ENCODE results near the gene DAND5.
"Not testable (repeated sequence)": the region's sequence is repeated elsewhere in the genome, so short reads cannot be mapped to it uniquely, and the experiment has no call there.

DAND5 gene

DNA sequence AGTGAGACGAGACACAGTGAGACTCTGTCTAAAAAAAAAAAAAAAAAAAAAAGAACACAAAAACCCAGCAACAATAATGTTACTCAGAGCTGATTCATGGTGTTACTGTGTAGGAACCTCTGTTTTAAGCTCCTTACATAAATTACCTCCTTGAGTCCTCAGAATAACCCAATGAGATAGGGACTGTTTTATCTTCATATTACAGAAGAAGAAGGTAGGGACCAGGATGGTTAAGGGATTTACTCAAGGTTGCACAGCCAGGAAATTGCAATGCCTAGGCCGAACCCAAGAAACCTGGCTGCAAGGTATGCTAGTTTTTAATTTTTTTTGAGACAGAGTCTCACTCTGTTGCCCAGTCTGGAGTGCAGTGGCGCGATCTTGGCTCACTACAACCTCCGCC is 1.5 kb upstream of the DAND5 start:
- DNase-seq (ENCODE audit: low read depth), result no peak

DNA sequence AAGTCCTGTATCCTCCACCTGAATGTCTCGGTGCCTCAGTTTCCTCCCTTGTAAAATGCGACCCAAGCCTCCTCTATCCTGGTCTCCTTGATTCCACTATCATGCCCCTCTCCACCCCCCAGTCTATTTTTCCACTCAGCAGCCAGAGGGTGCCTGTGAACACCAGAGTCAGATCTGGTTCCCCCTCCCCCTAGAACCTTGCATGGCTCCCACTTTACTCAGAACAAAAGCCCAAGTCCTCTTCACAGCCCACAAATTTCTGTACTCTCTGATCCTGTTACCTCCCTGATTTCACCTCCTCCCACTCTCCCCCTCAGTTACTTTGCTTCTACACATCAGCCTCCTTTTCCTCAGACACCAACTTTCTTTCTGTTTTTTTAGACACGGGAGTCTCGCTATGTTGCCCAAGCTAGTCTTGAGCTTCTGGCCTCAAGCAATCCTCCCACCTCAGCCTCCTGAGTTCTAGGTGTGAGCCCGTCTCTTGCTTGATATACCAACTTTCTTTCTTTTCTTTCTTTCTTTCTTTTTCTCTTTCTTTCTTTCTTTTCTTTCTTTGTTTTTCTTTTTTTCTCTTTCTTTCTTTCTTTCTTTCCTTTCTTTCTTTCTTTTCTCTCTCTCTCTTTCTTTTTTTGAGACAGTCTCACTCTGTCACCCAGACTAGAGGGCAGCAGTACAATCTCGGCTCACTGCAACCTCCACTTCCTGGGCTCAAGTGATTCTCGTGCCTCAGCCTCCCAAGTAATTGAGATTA is 869 bp downstream of the DAND5 start:
- no peak for DNase-seq (ENCODE audit: low read depth)

DNA sequence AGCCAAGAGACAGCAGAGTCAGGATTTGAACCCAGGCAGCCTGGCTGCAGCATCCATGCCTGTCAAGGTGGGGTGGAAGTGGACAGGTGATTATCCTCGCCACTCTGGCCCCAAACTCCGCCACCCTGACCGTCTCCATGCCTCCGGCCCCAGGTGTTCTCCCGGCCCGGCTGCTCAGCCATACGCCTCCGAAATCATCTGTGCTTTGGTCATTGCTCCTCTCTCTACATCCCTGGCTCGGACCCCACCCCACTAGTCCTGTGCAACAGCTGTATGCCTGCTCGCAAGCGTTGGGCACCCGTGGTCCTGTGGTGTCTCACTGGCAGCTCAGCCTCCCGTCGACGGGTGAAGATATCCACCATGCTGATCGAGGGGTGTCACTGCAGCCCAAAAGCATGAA is 3.9 kb downstream of the DAND5 start:
- DNase-seq (ENCODE audit: low read depth), result no peak

DNA sequence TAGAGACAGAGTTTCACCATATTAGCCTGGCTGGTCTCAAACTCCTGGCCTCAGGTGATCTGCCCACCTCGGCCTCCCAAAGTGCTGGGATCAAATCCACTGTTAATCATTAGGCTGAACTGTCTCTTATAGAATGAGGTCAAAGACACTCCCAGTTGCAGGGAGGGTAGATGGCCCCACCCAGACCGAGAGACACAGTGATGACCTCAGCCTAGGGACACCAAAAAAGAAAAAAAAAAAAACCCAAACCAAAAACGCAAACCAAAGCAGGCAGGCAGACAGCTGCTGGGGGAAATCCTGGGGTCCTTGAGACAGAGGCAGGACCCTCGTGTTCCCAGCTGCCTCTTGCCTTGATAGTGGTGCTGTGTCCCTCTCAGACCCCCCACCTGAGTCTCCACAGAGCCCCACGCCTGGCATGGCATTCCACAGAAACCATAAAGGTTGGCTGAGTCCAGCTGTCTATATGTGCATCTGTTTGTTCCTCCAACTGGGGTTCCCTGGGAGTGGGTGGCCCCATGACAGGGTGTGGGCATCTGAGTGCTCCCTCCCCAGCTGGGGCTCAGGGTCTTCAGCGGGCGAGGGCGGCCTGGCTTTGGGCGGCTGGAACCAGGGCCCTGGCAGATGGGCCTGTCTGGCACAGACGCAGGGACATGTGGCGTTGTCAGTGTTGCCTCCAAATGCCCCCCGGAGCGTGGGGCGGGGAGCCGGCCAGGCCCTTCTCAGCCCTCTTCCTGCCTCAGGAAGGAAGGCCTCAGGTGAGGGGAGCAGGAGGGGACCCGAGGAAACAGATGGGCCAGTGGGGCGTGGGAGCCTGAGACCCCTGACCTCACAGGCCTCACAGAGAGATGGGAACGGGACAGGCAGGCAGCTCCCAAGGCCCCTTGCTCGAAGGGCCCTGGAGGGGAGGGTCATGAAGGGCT is 5.2 kb downstream of the DAND5 start:
- no peak for DNase-seq (ENCODE audit: low read depth)

DNA sequence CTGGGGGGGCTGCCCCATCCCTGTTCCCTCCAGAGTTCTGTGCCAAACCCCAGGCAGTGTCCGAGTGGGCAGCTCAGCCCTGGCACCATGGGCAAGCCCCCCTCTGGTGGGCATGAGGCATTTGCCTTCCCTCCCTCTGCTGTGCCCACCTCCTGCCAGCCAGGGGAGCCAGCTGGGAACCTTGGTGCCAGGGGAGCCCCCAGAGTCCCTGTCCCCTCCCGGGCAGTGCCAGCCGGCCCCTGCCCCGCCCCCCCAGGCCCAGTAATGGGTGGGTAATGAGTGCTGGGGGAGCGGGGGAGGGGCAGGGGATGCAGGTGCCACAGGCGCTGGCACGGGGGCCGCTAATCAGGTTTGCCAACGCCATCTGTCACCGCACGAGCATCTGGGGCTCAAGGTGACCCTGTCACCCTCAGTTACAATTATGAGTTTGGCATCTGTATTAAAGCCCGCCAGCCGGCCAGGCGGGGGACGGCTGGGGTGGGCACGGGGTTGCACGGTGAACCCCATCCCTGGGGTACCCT is 5.9 kb downstream of the DAND5 start:
- no peak for DNase-seq (ENCODE audit: low read depth)

DNA sequence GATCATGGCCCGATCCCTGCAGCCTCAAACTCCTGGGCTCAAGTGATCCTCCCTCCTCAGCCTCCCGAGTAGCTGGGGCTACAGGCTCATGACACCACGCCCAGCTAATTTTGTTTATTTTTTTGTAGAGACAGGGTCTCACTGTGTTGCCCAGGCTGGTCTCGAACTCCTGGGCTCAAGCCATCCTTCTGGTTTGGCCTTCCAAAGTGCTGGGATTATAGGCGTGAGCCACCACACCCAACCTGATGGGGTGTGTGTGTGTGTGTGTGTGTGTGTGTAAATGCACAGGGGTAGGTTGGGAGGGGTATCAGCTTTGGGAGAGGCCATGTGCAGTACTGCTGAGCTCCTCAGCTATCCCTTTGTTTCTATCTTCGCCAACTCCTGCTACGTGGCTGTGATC is 6.7 kb downstream of the DAND5 start:
- not testable (repeated sequence) for DNase-seq (ENCODE audit: low read depth)

DNA sequence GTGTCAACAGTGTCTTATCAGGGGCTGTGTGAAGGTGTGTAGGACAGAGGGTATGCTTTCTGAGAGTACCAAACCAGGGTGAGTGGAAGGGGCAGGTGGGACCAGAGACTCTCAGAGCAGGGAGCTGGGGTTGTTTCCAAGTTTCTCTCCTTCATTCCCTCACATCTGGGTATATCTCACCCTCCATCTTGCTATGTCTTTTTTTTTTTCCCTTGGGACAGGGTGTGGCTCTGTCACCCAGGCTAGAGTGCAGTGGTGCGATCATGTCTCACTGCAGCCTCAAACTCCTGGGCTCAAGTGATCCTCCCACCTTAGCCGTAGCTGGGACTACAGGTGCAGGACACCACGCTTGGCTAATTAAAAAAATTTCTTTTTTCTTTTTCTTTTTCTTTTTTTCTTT is 10.6 kb downstream of the DAND5 start:
- no peak for DNase-seq (ENCODE audit: low read depth)

DNA sequence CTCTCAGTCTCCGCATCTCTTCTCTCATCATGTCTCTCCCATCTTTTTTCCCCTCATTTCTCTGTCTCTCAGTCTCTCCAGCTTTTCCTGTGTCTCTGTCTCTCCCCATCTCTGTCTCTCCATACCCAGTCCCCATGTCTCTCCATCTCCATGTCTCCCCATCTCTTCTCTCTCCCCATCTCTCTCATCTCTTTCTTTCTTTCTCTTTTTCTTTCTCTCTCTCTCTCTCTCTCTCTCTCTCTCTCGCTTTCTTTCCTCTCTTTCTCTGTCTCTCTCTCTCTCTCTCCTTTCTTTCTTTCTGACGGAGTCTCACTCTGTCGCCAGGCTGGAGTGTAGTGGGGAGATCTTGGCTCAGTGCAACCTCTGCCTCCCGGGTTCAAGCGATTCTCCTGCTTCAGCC is 13.3 kb downstream of the DAND5 start:
- no peak for DNase-seq (ENCODE audit: low read depth)

DNA sequence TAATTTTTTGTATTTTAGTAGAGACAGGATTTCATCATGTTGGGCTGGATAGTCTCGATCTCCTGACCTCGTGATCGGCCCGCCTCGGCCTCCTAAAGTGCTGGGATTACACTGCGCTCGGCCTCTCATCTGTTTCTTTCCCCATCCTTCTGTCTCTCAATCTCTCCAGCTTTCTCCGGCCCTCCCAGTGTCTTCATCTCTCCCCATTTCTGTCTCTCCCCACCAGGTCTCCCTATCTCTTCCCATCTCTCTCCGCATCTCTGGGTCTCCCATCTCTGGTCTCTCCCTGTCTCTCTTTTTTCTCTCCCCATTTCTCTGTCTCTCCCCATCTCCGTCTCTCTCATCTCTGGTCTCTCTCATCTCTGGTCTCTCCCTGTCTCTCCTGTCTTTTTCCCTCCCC is 13.7 kb downstream of the DAND5 start:
- DNase-seq (ENCODE audit: low read depth), result no peak

DNA sequence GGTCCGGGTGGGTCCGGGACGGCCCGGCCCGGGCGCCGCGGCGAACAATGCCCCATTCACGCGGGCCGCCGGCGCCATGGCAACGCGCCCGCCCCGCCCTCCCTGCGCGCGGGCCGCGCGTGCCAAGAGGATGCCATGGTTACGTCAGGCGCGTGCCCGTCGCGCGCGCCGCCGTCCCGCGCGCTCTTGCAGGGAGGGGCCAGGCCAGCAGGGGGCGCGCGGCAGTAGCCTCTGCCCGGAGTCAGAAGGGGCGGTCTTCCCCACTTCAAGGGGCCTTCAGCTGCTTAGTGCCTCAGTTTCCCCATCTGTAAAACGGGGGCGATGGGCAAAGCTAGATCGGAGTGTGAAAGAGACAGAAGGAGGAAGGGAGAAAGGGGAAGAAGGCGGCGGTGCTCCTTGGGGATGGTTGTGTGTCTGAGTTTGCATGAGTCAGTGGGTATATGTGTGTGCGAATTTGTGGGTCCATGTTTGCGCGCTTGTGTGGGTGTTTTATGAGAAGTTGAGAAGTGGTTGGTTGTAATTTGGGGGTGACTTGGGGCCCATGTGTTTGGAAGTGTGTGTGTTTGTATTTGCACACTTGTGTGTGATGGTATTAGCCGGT is 14.3 kb downstream of the DAND5 start:
- peak; percentile 76 for DNase-seq (ENCODE audit: low read depth)

DNA sequence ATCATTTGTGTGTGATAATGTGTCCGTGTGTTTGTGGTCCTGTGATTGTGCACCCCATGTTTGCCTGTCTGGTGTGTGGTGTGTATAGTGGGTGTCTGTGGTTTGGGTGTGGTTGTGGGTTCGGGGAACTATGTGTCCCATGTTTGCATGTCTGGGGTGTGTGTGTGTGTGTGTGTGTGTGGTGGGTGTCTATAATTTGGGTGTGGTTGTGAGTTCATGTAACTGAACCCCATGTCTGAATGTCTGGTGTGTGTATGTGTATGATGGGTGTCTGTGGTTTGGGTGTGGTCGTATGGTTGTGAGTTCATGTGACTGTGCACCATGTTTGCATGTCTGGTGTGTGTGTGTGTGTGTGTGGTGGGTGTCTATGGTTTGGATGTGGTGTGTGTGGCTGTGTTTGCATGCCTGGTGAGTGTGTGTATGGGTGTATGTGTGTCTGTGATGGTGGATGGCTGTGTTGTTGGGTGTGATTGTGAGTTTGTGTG is 14.8 kb downstream of the DAND5 start:
- DNase-seq (ENCODE audit: low read depth), result no peak

DNA sequence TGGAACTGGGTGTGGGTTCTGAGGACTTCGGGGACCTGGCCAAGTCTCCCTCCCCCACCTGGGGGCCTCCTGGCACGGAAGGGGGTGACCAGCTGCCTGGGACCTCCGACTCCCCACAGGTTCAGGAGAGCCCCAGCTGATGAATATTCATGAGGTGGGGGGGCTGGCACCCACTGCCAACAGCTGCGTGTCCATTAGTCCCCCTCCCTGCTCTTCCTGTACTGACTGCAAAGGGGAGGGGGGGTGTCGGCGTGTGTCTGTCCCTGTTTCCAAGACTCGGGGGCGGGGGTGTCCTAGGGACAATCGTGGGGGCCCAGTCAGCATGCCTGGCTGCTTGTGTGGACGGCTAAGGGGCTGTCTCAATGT is 15.3 kb downstream of the DAND5 start:
- DNase-seq (ENCODE audit: low read depth), result no peak

DNA sequence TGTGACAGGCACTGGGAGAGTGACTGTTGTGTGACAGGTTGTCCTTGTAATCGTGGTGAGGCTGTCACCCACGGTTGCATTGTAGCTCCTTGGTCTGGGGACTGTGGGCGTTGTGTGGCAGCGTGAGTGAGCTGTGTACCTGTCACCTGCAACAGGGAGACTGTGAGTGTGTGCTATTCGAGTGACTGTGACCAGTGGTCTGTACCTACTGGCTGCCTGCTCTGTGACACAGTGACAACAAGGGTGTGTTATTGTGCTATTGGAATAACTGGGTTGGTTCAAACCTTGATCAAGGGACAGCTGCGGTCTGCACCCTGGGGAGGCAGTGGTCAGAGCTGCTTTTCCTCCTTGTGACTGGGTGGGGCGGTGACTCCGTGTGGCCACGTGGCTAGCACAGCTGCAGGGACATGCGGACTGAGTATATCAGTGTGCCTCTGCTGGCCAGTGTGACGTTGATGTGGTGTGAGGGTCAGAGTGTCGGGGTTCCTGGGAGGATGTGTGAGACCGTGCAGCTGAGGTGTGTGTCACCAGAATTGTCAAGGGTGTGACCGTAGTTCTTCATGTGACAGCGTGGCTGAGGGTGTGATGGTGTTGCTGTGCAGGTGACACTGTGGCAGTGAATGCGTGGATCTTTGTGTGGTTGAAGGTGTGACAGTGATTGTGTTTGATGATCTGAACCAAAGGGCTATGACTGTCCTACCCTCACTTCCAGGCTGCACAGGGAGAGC is 15.8 kb downstream of the DAND5 start:
- DNase-seq (ENCODE audit: low read depth), result no peak

DNA sequence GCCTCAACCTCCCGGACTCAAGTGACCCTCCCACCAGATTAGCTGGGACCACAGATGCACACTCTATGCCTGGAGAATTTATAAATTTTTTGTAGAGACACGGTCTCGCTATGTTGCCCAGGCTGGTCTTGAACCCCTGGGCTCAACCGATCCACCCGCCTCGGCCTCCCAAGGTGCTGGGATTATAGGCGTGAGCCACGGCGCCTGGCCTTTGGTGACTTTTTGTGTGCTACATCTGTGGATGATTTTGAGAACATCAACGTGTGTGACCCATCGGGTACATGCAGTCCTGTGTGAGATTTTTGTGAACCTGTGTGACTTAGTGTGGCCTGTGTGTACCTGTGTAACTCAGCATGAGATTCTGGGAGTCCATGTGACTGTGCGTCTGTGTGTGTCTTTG is 17.4 kb downstream of the DAND5 start:
- DNase-seq (ENCODE audit: low read depth), result no peak

DNA sequence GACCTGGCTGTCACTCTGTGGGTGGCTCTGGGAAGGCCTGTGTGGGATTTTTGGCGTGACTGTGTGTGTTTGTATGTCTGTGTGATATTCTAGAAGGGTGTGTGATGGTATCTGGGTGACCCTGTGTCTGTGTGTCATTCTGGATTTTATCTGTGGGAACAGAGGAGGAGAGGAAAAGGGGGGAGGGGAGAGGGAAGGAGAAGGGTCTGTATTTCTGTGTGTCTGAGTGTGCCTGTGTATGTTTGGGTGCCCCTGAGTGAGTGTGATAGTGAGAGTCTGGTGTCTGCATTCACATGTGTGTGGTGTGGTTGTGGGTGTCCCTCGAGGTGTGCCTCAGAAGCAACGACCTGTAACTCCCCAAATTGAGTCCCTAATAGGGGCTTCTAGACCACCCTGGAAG is 17.8 kb downstream of the DAND5 start:
- DNase-seq (ENCODE audit: low read depth), result no peak

DNA sequence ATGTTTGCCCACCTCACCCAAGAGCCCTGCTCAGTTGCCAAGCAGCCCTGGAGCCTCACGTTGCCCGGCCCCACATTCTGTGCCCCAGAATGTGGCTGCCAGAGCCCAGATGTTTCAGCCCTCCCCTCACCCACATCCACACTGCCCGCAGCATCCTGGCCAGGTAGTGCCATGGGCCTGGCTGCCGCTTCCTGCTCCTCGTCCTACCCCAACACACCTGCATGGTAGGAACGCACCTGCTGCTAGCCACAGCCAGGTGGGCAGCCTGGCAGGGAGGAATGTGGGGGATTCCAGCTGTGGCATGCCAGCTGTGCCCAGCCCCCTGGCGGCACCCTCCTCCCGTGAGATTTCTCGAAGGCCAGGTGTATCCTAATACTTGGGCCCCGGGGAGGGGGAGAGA is 18.4 kb downstream of the DAND5 start:
- no peak for DNase-seq (ENCODE audit: low read depth)

DNA sequence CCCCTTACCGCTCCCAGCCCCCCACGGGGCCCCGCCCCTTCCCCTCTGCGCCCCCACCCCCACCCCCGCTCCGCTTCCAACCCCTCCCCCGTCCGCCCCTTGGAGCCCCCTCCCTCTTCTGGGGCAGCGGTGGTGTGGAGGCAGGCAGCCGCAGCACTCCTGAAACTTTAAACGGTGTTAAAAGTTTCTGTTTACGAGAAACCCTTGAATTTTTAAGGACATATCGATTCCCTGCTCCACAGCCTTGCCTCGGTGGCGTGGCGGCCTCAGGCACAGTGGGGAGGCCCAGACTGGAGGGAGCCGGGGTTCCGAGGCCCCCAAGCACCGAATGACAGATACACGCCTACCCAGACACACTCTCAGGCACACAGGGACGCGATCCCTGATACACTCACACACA is 21.1 kb downstream of the DAND5 start:
- DNase-seq (ENCODE audit: low read depth), result no peak

DNA sequence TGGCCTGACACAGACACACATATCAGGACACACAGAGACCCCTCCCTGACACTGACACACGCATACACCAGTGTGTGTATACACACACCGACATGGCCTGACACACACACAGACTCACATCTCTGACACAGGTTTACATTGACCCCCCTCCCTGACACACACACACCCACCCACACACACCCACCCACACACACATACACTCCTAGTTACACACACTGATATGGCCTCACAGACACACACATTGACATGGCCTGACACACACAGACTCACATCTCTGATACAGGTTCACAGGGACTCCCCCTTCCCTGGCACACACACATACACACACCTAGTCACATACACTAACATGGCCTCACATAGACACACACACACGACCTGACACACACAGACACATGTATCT is 21.5 kb downstream of the DAND5 start:
- no peak for DNase-seq (ENCODE audit: low read depth)

DNA sequence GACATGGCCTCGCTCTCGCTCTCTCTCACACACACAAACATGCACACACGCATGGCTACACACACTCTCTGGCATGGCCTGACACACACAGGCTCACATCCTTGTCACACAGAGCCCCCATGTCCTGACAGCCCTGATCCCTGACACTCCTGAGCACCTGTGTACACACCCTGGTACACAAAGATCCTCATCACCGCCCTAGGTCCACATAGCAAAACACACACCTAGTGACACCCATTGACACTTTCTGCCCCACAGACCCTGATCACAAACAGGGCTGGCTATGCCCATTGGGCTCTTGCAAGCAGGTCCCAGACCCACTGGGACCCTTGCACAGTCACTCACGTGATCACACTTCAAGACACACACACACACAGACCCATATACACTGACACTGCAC is 21.9 kb downstream of the DAND5 start:
- DNase-seq (ENCODE audit: low read depth), result no peak

DNA sequence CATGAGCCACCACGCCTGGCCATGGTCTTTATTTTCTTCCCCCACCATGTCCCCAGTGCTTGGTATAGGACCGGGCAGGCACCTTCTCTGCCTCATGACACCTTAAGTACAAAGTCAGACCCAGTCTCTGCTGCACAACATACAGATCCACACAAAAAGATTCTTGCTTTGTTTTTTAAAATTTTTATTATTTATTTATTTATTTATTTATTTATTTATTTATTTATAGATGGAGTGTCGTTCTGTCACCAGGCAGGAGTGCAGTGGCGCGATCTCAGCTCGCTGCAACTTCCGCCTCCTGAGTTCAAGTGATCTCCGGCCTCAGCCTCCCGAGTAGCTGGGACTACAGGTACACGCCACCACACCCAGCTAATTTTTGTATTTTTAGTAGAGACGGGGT is 23.4 kb downstream of the DAND5 start:
- DNase-seq (ENCODE audit: low read depth), result no peak

DNA sequence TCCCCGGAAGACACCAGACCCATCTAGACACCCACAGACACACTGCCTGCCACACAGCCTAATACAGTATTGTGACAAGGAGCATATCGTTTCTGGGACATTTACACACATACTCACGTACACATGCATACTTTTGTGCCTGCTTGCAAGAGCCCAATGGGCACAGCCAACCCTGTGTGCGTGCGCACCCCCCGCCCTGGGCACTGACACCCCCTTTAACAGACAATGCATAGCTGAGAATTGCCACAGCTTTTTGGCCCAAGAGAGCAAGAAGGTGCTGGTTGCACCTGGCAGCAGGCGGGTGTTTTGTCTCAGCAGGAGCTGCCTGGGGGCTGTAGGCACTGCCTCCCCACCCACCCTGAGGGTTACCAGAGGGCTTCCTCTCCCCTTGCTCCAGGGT is 24.2 kb downstream of the DAND5 start:
- DNase-seq (ENCODE audit: low read depth), result no peak

Data from activated gamma-delta T cell treated with anti-CD3 and anti-CD28 coated beads, Interleukin-2, amount 50 U/mL, for 16 hours (primary cell).